GM18511 (cell line): ENCODE data around the gene XCR1.

Source experiments
- ATAC-seq: cut with Tn5 transposase; IDR thresholded peaks from one replicate; pipeline ENCODE4 v1.9.1; 2021; ENCODE audit warnings: mild to moderate bottlenecking, moderate library complexity; ENCODE audit not compliant: unreplicated experiment

The XCR1 gene

DNA sequence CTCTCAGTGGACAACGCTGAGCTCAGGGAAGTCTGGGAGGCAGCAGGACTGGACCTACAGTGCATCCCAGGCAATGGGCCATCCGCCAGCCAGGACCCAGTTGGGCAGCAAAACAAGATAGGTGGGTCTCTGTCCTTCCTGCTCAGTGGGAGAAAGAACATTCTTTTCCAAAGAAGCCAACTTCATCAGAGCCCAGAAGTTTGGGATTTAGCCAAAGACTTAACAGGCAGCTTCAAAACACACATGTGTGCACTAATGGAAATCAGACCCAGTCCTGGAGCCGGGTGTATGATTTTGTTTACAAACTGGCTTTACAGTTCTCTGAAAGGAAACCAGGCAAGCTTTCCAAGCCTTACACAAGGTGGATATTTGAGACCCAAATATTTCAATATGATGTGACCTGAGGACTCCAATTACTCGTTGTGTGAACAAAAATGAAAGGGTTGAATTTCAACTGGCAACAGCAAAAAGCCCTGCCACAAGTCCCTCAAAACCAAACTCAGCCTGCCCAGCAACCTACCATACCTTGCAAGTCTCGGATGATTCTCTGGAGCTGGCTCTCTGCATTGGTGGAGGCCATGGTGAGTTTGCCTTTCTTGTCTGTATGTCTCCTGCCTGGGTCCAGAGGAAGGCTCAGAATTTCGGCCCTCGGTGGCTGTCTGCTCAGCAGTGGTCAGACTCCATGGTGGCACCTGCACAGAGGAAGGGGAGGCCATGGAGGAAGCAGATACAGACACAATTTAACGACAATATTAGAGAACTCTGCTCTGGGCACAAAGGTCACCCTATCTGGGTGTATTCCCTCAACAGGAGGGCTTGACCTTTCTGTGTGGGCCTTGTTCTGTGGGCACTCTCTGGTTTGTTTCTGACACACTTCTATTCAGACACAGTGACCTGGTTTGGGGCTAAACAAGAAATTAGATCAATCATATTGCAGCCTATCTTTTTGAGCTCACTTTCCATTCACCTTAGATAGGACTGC lies 42.7 kb downstream of the XCR1 start:
- no peak for ATAC-seq

DNA sequence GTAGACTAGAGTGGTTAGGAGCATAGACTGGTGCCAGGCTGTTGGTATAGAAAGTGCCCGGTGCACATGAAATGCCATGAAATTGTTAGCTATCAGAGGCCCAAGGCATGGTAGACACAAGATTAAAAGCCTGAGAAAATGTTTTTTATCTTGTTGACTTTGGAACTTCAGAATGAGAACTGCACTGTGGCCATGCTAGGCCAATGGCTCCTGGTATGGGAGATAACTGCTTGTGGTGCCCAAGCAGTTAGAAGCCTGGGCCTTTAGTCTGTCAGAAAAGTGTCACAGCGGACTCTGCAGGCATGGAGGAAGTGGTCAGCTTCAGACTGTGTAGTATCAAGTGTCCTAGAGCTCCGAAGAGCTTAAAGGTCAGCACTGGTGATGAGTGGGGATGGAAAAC lies 43.5 kb downstream of the XCR1 start:
- ATAC-seq, result no peak

- no peak for ATAC-seq
These were observed 45.8 kb downstream of the XCR1 start for GRCh38 chr3:45981346-45982074.

DNA sequence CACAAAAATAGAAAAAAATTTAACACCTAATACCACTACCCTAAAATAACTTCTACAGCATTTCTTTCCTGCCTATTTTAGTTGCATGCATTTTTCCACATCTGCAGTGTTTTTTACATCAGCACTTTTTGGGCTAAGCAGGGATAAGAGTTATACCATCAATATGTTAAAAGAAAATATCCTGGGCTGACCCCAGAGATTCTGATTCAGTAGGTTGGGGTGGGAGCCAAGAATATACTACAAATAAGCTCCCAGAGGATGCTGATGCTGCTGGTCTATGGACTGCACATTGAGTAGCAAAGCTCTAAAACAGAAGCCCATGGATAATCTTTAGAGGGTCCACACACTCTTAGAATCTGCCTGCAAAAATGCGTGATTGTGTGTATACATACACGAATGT lies 46.5 kb downstream of the XCR1 start:
- no peak for ATAC-seq

DNA sequence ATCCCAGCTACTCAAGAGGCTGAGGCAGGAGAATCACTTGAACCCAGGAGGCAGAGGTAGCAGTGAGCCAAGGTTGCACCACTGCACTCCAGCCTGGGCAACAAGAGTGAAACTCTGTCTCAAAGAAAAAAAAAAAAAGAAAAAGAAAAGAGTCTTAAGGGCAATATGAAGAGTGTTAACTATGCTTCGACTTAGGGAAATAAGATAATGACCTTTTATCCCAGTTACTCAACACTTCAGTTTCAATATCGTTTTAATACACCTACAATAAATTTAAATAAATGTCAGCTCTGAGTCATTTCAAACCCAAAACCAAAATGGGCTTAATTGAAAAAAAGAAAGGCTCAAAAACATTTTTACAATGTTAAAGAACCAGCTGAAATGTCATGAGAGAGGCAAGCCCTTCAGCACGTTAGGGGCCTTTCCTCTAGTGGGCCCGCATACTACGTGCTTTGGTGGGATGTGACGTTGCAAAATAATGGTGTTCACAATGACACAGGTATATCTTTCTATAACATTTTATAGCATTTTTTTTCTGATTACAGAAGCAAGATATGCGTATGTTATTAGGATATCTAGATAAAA lies 47.0 kb downstream of the XCR1 start:
- ATAC-seq, result no peak

GRCh38 chr3:45979378-45979777 lies 47.9 kb downstream of the XCR1 start:
- no peak for ATAC-seq

GRCh38 chr3:45978006-45978761 lies 49.1 kb downstream of the XCR1 start:
- ATAC-seq, result no peak

DNA sequence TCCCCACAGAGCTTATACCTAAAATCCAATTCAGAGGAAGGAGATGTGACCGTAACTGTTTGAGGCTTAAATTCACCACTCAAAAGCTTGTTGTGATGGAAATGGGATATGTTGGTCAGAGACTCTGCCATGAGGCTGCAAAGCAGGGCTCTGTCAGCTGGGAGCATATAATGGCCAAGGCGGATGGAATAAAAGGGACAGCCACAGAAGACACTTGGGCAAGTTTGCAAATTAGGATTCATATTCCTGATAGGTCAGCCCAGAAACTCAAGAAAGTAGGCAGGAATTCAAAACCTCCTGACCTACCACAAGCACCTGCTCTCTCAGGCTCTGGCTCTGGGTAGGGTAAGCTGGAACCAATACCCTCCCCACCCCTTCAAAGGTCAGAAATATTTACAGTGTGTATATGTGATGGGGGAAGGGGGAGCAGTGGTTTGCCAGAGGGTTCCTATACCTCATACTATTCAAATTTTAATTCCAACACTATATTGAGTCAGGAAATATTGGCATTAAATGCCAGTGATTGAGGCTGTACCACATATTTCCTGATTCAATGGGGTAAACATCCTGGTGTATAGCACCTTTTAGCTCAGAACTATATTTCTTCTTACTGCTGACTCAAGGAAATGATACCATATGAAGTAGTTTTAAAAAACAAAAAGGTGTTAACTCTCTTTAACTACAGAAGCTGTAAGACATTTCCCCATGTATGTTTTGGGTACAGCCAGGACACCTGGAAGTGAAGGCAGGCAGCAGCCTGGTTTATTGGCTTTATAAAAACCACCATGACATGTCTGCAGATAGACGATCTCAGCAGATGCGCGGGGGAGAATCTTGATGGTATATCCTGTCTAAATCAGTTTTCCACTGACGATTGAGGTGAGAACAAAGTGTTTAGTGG lies 50.8 kb downstream of the XCR1 start:
- no peak for ATAC-seq

GRCh38 chr3:45975686-45976085 lies 51.6 kb downstream of the XCR1 start:
- ATAC-seq, result no peak

DNA sequence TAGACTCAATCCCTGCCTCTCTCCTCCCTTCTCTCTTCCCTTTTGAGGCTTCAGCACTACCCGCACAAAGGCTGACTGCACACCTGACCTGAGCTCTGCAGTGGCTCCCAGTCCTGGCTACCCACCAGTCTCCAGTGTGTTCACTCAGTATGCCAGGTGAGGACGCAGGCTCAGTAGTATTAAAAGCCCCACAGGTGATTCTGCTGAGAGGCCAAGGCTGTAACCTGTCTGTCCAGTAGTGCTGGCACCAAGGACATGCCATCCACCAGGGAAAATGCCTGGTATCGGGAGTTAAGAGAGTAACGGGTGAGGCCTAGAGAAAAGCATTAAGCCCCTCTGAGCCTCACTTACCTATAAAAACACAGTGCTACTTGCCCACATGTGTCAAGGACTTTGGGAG lies 52.6 kb downstream of the XCR1 start:
- no peak for ATAC-seq

- no peak for ATAC-seq
These were observed 54.5 kb downstream of the XCR1 start for GRCh38 chr3:45972534-45973402.

DNA sequence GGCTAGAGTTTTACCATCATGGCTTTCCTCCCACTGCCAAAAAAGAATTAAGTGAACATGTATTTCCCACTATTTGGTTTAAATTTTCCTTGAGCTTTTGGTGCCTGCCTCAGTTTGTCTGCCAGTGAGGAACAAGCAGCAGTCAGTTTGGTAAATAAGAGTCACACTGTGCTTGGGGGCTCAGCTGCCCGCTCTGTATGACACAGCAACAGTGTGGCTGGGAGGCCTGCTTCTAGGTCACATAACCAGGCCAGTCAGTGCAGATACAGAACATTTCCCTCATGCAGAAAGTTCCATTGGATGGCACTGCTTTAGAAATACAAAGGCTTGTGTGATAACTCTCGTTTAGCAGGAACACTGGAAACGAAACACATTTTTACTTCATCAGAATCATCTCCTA lies 57.3 kb downstream of the XCR1 start:
- ATAC-seq, result no peak

DNA sequence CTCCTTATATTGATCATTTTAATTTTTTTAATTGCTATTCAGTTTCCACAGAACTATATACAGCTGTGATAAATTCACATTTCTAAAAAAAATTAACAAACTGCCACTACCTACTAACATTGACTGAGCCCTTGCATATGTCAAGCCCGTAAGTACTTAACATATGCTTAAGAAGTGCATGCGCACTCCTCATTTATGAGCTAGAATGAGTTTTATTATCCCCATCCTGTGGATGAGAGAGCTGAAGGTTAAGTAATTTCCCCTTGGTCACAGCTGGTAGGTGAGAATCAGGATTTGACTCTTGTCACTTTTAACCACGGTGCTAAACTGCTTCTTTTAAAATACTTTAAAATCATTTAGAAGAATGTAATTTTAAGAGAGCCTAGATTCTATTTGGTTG lies 58.2 kb downstream of the XCR1 start:
- no peak for ATAC-seq

- no peak for ATAC-seq
These were observed 58.6 kb downstream of the XCR1 start for GRCh38 chr3:45968706-45969105.

DNA sequence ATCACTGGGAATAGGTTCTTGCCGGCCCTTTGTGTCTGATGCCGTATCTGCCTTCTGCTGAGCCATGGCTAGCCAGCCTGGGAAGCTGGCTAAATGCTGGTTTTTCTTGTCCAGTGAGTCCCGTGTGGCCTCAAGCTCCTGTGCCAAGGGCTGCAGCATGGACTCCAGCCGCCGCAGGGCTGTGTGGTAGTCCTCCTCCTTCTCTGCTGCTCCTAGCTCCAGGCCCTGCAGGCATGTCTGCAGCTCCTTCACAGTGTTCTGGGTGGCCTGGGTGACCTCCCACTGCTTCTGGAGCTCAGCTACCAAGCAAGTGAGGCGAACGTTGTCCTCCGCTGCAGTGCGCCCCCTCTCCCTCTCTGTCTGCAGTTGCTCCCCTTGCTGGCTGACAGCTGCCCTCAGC lies 59.1 kb downstream of the XCR1 start:
- no peak for ATAC-seq

DNA sequence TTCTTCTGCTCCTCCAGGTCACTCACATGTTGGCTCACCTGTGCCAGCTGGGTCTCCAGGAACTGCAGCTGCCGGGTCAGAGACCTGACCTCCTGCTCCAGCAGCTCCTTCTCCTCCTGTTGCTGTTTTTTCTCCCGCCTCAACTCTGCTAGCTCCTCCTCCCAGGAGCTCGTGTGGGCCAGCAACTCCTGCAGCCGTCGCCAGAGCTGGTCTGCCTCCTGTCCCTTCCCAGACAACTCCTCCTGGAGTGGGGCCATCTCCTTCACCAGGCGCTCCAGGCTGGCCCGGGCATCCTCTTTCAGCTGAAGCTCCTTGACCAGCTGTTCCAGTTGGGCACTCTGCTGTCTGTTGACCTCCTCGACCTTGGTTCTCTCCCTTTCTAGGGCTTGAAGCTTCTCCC lies 59.6 kb downstream of the XCR1 start:
- no peak for ATAC-seq
